Chondrocyte (in vitro differentiated cells): ENCODE measurements around the gene KRTAP4-16. TPM values are rescaled to one million over a fixed set of nuclear protein-coding genes. Genes with fewer than 3 reads are reported as not detected.
"Not testable (repeated sequence)": the region's sequence is repeated elsewhere in the genome, so short reads cannot be mapped to it uniquely, and the experiment has no call there.

ENCODE experiments used
- DNase-seq: peaks from one replicate; pipeline ENCODE4 v3.0.0; 2021; ENCODE audit warnings: mixed read lengths, low spot score
- H3K27ac Mint-ChIP-seq: one replicate; pipeline ENCODE4 v1.8.0; 2021; ENCODE audit warnings: mild to moderate bottlenecking, moderate library complexity, mixed read lengths; ENCODE audit not compliant: unreplicated experiment
- H3K27me3 Mint-ChIP-seq: 2 replicates; pipeline ENCODE4 v1.8.0; 2021; ENCODE audit warnings: low read depth, mixed read lengths
- H3K36me3 Mint-ChIP-seq: 2 replicates; pipeline ENCODE4 v1.8.0; 2021; ENCODE audit warnings: low read depth, mixed read lengths
- H3K4me1 Mint-ChIP-seq: 2 replicates; pipeline ENCODE4 v1.8.0; 2021; ENCODE audit warnings: low read depth, mild to moderate bottlenecking, mixed read lengths
- H3K4me3 Mint-ChIP-seq: one replicate; pipeline ENCODE4 v1.8.0; 2021; ENCODE audit warnings: mild to moderate bottlenecking, moderate library complexity, mixed read lengths; ENCODE audit not compliant: unreplicated experiment
- H3K9me3 Mint-ChIP-seq: 2 replicates; pipeline ENCODE4 v1.8.0; 2021; ENCODE audit warnings: low read depth, mixed read lengths
- CTCF ChIP-seq: fragments of 200-600 bp; sonication (generic); IDR thresholded peaks from 2 replicates; pipeline ENCODE4 v1.5.0; 2021; ENCODE audit warnings: antibody characterized with exemption, mild to moderate bottlenecking, moderate library complexity
- total RNA-seq: library from RNA; stranded (reverse); gene quantifications from 3 replicates; pipeline ENCODE4 v1.2.1, GENCODE V29; 2021

KRTAP4-16 gene
- total RNA-seq, 1 donor from 2014 or later: not detected

DNA sequence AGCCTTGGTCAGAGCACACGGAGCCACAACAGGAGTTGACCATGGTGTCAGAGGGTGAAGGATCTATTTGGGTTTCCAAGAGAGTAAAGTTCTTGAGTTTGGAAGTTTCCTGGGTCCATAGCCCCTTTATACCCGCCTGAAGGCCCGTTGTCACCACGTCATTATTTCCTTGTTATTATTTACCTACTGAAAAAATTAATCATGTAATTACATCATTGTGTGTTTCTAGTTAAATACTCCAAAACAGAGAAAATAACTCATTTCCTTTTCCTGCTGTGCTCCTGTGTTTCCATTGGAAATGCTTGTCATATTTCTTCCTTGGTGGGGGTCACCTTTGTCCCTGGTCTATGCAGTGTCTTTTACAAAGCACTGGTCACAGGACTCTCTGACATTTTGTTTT, 4.0 kb downstream of the KRTAP4-16 start, which contains the start of gene KRTAP4-8:
Gene KRTAP4-8, minus strand, starts transcription at position 101 of the 400 bp plus-strand sequence. Its CDS starts 58 bp downstream, at position 43.
- Mint-ChIP-seq H3K4me1 (peaks cover 25% of the 10 kb centered on the region), H3K4me3 (no peak within 1 kb of the TSS), H3K27ac (peak within 1 kb of the TSS; percentile 45), H3K36me3 (no peaks in the 10 kb centered on the region), H3K27me3 (no peaks in the 10 kb centered on the region), H3K9me3 (no peaks in the 10 kb centered on the region)
- no peak for DNase-seq
- no peak for TF ChIP-seq CTCF

GRCh38 chr17:41096055-41096454, 6.0 kb downstream of the KRTAP4-16 start:
- DNase-seq: no peak
- H3K36me3 Mint-ChIP-seq: no peaks in the 10 kb centered on the region
- H3K9me3 Mint-ChIP-seq: no peaks in the 10 kb centered on the region
- H3K27me3 Mint-ChIP-seq: no peaks in the 10 kb centered on the region
- no peak for TF ChIP-seq CTCF
- H3K4me3 Mint-ChIP-seq: no peak overlapping the region
- H3K27ac Mint-ChIP-seq: no peak overlapping the region
- H3K4me1 Mint-ChIP-seq: peaks cover 25% of the 10 kb centered on the region

DNA sequence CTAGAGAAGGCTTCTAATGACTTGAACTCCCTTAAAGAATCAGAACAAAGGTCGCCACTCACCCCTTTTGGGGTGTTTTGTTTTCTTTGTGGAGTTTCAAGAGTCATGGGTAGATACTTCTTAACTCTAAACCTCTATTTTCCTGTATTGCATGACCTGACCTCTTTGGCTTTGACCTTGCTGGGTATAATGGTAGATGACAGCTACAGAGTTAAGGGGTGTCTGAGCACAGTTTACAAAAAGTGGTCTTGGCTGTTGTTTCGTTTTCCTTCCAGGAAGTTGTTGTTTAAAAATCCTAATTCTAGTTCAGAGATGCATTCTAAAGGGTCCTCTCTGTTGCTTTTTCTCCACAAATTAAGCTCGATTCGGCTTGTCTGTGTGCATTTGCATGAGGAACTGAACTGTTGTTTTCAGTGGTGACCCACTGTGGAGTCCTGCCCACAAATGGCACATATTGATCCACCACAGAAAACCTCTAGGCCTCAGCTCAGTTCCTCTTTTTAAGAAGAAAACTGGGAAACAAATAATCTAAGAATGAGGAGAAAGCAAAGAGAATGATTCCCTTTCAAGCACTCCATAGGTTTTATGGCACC, 13.2 kb downstream of the KRTAP4-16 start:
- H3K4me1 Mint-ChIP-seq, H3K4me3 Mint-ChIP-seq, H3K27me3 Mint-ChIP-seq, H3K36me3 Mint-ChIP-seq, DNase-seq, H3K27ac Mint-ChIP-seq, H3K9me3 Mint-ChIP-seq: not testable (repeated sequence)

GRCh38 chr17:41084100-41084856, 17.7 kb downstream of the KRTAP4-16 start, which contains the start of gene KRTAP4-7:
Gene KRTAP4-7, plus strand, starts transcription at chr17:41084150. Its CDS starts 57 bp downstream, at chr17:41084207.
- H3K36me3 Mint-ChIP-seq, H3K4me3 Mint-ChIP-seq, H3K27ac Mint-ChIP-seq, H3K9me3 Mint-ChIP-seq, DNase-seq, H3K27me3 Mint-ChIP-seq: not testable (repeated sequence)
- H3K4me1 Mint-ChIP-seq: peaks cover 24% of the 10 kb centered on the region

- peaks cover 24% of the 10 kb centered on the region for H3K4me1 Mint-ChIP-seq
- not testable (repeated sequence) for H3K9me3 Mint-ChIP-seq, H3K27ac Mint-ChIP-seq, H3K36me3 Mint-ChIP-seq, H3K4me3 Mint-ChIP-seq, H3K27me3 Mint-ChIP-seq, DNase-seq
These were observed 18.6 kb downstream of the KRTAP4-16 start for GRCh38 chr17:41083427-41083826.

DNA sequence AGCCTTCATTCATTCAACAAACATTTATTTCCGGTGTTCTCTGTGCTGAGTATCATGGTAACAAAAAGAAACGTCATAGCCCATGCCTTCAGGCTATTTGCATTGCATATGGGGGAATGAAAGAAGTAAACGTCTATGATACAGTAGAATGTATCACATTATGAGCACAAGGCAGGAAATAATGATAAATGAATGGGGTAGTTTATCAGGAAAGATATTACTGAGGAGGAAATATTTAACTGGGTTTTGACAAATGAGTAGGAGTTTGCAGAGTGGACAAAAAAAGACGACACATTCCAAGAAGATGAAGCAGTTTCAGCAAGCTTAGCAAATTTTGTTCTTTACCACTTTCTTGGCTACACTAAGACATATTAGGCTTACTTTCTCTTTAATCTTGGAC, 19.4 kb downstream of the KRTAP4-16 start:
- DNase-seq: no peak
- TF ChIP-seq CTCF: no peak
- no peak overlapping the region for H3K4me3 Mint-ChIP-seq
- peak overlapping the region; percentile 67 for H3K27ac Mint-ChIP-seq
- no peaks in the 10 kb centered on the region for H3K9me3 Mint-ChIP-seq
- peaks cover 24% of the 10 kb centered on the region for H3K4me1 Mint-ChIP-seq
- no peaks in the 10 kb centered on the region for H3K27me3 Mint-ChIP-seq
- no peaks in the 10 kb centered on the region for H3K36me3 Mint-ChIP-seq
